CD4-positive, alpha-beta T cell (primary cell): ENCODE results near the gene SRSF11. TPM values are rescaled to one million over a fixed set of nuclear protein-coding genes. Genes with fewer than 3 reads are reported as not detected.

Source experiments
- ATAC-seq: fragments of 200-7000 bp; cut with Tn5 transposase; one replicate; pipeline ENCODE4 v1.10.0; 2022; ENCODE audit warnings: mild to moderate bottlenecking; ENCODE audit not compliant: poor library complexity
- CTCF ChIA-PET: fragments of 350-600 bp; sonication (Branson Sonifier 250); formaldehyde crosslinking; loops from one replicate; lab custom pipeline; 2021; ENCODE audit warnings: antibody characterized with exemption, inconsistent platforms; lab: Charles Lee
- POLR2A ChIA-PET: fragments of 350-600 bp; sonication (Branson Sonifier 250); formaldehyde crosslinking; loops from one replicate; lab custom pipeline; 2021; ENCODE audit warnings: antibody characterized with exemption, inconsistent platforms; lab: Charles Lee
- DNase-seq, 14 experiments: peaks; one replicate each; pipeline ENCODE4 v3.0.0-alpha.2; 2013 to 2020; ENCODE audit warnings: mixed read lengths in 2 of 14
- H3K27ac ChIP-seq, 2 donors: one replicate each; pipeline versions ENCODE4 v1.5.1 to v1.7.0; 2013; ENCODE audit warnings: low read length in 2 of 2, low read depth in 1 of 2, mild to moderate bottlenecking in 1 of 2
- H3K27me3 ChIP-seq, 2 experiments: 1 replicate in 1 of 2; 2 replicates in 1 of 2; pipeline versions ENCODE4 v1.6.1 to v1.7.0; 2013; ENCODE audit warnings: low read length in 2 of 2, control low read depth in 1 of 2, mild to moderate bottlenecking in 1 of 2, moderate library complexity in 1 of 2; ENCODE audit not compliant: insufficient read depth in 2 of 2, control insufficient read depth in 1 of 2
- H3K36me3 ChIP-seq: one replicate; pipeline ENCODE4 v1.6.1; 2013; ENCODE audit warnings: low read length, control low read depth; ENCODE audit not compliant: insufficient read depth
- H3K4me1 ChIP-seq: one replicate; pipeline ENCODE4 v1.6.1; 2013; ENCODE audit warnings: low read length, control low read depth; ENCODE audit not compliant: insufficient read depth
- H3K4me3 ChIP-seq: one replicate; pipeline ENCODE4 v1.5.1; 2013; ENCODE audit warnings: mild to moderate bottlenecking, low read length, moderate library complexity
- H3K9me3 ChIP-seq, 2 experiments: 1 replicate in 1 of 2; 2 replicates in 1 of 2; pipeline versions ENCODE4 v1.6.1 to v1.7.0; 2013; ENCODE audit warnings: low read length in 2 of 2, mild to moderate bottlenecking in 2 of 2, control low read depth in 1 of 2, moderate library complexity in 1 of 2; ENCODE audit not compliant: control insufficient read depth in 1 of 2, insufficient read depth in 1 of 2
- H3K27ac Mint-ChIP-seq: one replicate; pipeline ENCODE4 v1.8.0; 2020; ENCODE audit warnings: mixed read lengths
- H3K27me3 Mint-ChIP-seq: one replicate; pipeline ENCODE4 v1.8.0; 2021; ENCODE audit warnings: mixed read lengths
- H3K36me3 Mint-ChIP-seq: one replicate; pipeline ENCODE4 v1.8.0; 2021; ENCODE audit warnings: low read depth, mixed read lengths
- H3K4me1 Mint-ChIP-seq: one replicate; pipeline ENCODE4 v1.8.0; 2021; ENCODE audit warnings: low read depth, mixed read lengths
- H3K4me3 Mint-ChIP-seq: one replicate; pipeline ENCODE4 v1.8.0; 2020; ENCODE audit warnings: mild to moderate bottlenecking, mixed read lengths
- H3K9me3 Mint-ChIP-seq: one replicate; pipeline ENCODE4 v1.8.0; 2020; ENCODE audit warnings: mixed read lengths
- CTCF ChIP-seq: fragments of 200-600 bp; IDR thresholded peaks from one replicate; pipeline ENCODE4 v1.8.0; 2022; ENCODE audit warnings: antibody characterized with exemption, mild to moderate bottlenecking
- intact Hi-C, 2 experiments: fragments of 100-400 bp; cut with DNase I in 1 of 2; cut with micrococcal nuclease in 1 of 2; formaldehyde crosslinking; loops; one replicate each; pipeline versions ENCODE4 v1.15.1 to v1.9.0; 2023 to 2025; cut with DNase I, micrococcal nuclease
- total RNA-seq, 174 experiments: library from RNA in 2 of 174; stranded (reverse) in 2 of 174; gene quantifications; one replicate each; pipeline ENCODE4 v1.2.3 and lab custom pipeline; 2021 to 2026

SRSF11 gene
- total RNA-seq, 2 experiments from 2014 or later: 454 to 459 TPM

GRCh38 chr1:70239940-70240339 is 18.8 kb downstream of the SRSF11 start:
- Mint-ChIP-seq H3K36me3 (peaks cover 96% of the 10 kb centered on the region), H3K9me3 (no peaks in the 10 kb centered on the region), H3K4me3 (no peak overlapping the region), H3K27me3 (no peaks in the 10 kb centered on the region), H3K27ac (no peak overlapping the region), H3K4me1 (peaks cover 5% of the 10 kb centered on the region)
- H3K36me3 ChIP-seq: peaks cover 100% of the 10 kb centered on the region
- no peak for TF ChIP-seq CTCF
- H3K27ac ChIP-seq: no peak overlapping the region
- POLR2A ChIA-PET: interaction anchor here (1.7 kb wide), 1 partner anchor 13 kb away, joined by 4 read pairs; no protein-coding TSS in a partner anchor
- H3K4me3 ChIP-seq: no peak overlapping the region
- CTCF ChIA-PET: no interaction called here
- H3K9me3 ChIP-seq: no peaks in the 10 kb centered on the region
- ATAC-seq: no peak
- DNase-seq: no peak
- intact Hi-C loops: no loop called here
- no peaks in the 10 kb centered on the region for H3K27me3 ChIP-seq
- no peaks in the 10 kb centered on the region for H3K4me1 ChIP-seq

DNA sequence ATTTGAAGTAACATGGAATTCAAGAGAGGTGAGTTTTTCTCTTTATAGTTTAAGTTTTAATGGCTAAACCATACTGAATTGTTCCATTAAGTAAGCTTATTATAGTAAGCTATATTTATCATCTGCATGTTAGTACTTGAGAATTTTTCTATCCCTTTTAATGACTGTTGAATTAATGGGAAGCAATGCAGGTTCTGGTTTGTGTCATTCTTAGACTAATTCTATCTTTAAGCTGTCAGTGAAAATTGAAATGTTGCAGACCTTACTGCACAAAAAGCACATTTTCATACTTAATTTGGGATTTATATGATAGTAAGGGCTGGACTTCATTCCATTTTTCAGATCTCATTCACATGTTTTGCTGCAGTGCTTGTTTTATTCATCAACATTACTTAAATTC is 25.9 kb downstream of the SRSF11 start:
- Histone ChIP-seq H3K27me3 (no peaks in the 10 kb centered on the region), H3K4me3 (no peak overlapping the region), H3K36me3 (peaks cover 99% of the 10 kb centered on the region), H3K4me1 (no peaks in the 10 kb centered on the region), H3K9me3 (no peaks in the 10 kb centered on the region), H3K27ac (no peak overlapping the region)
- intact Hi-C loops: no loop called here
- H3K4me3 Mint-ChIP-seq: no peak overlapping the region
- peaks cover 98% of the 10 kb centered on the region for H3K36me3 Mint-ChIP-seq
- DNase-seq (no peak), ATAC-seq (no peak)
- ChIA-PET CTCF (interaction anchor here (0.9 to 1.4 kb wide), 2 partner anchors 10 to 12 kb away, joined by 3 read pairs; no protein-coding TSS in a partner anchor), POLR2A (no interaction called here)
- no peaks in the 10 kb centered on the region for H3K27me3 Mint-ChIP-seq
- no peaks in the 10 kb centered on the region for H3K9me3 Mint-ChIP-seq
- H3K4me1 Mint-ChIP-seq: no peaks in the 10 kb centered on the region
- H3K27ac Mint-ChIP-seq: peak overlapping the region; percentile 42
- no peak for TF ChIP-seq CTCF

- Mint-ChIP-seq H3K27ac (peak overlapping the region; percentile 42), H3K4me1 (no peaks in the 10 kb centered on the region), H3K36me3 (peaks cover 94% of the 10 kb centered on the region), H3K9me3 (no peaks in the 10 kb centered on the region), H3K27me3 (no peaks in the 10 kb centered on the region), H3K4me3 (no peak overlapping the region)
- ATAC-seq (no peak), DNase-seq (no peak)
- Histone ChIP-seq H3K27me3 (no peaks in the 10 kb centered on the region), H3K9me3 (no peaks in the 10 kb centered on the region), H3K27ac (no peak overlapping the region), H3K4me3 (no peak overlapping the region), H3K4me1 (no peaks in the 10 kb centered on the region), H3K36me3 (peaks cover 95% of the 10 kb centered on the region)
- CTCF ChIA-PET: interaction anchor here (0.9 kb wide), 1 partner anchor 9 kb away, joined by 3 read pairs; no protein-coding TSS in a partner anchor
- POLR2A ChIA-PET: no interaction called here
- intact Hi-C loops: no loop called here
- no peak for TF ChIP-seq CTCF
Measured at GRCh38 chr1:70247768-70248167, 26.6 kb downstream of the SRSF11 start.
